Skeletal muscle cell (primary cell): ENCODE results near the gene PRAME.
"Not testable (repeated sequence)": the region's sequence is repeated elsewhere in the genome, so short reads cannot be mapped to it uniquely, and the experiment has no call there.

ENCODE experiments used
- DNase-seq: peaks from one replicate; pipeline ENCODE4 v3.0.0-alpha.2; 2010; ENCODE audit warnings: low read depth
- H3K4me3 ChIP-seq: 2 replicates; pipeline ENCODE4 v1.5.1; 2011; ENCODE audit warnings: low read depth, mild to moderate bottlenecking, control low read depth, low read length, moderate library complexity

PRAME gene

GRCh38 chr22:22583030-22583429 is 24.0 kb upstream of the PRAME start:
- DNase-seq, result no peak
- H3K4me3 ChIP-seq, result no peak overlapping the region

- not testable (repeated sequence) for H3K4me3 ChIP-seq, DNase-seq
Observed at GRCh38 chr22:22581524-22581923, 22.5 kb upstream of the PRAME start.

GRCh38 chr22:22579869-22580604 is 21.0 kb upstream of the PRAME start:
- no peak overlapping the region for H3K4me3 ChIP-seq
- DNase-seq, result no peak

- peak; percentile 36 for DNase-seq
- H3K4me3 ChIP-seq, result no peak overlapping the region
Observed at GRCh38 chr22:22578702-22579424, 19.8 kb upstream of the PRAME start.

- DNase-seq, result no peak
- H3K4me3 ChIP-seq, result no peak overlapping the region
Observed at GRCh38 chr22:22576989-22577427, 17.9 kb upstream of the PRAME start.

GRCh38 chr22:22576244-22576988 is 17.4 kb upstream of the PRAME start:
- H3K4me3 ChIP-seq, result no peak overlapping the region
- DNase-seq, result no peak

GRCh38 chr22:22574361-22574760 is 15.3 kb upstream of the PRAME start:
- H3K4me3 ChIP-seq, result no peak overlapping the region
- no peak for DNase-seq

GRCh38 chr22:22573047-22573889 is 14.2 kb upstream of the PRAME start:
- no peak overlapping the region for H3K4me3 ChIP-seq
- no peak for DNase-seq

GRCh38 chr22:22571862-22572261 is 12.8 kb upstream of the PRAME start:
- DNase-seq, result no peak

GRCh38 chr22:22571429-22571828 is 12.4 kb upstream of the PRAME start:
- no peak for DNase-seq
- H3K4me3 ChIP-seq, result no peak overlapping the region

More at GRCh38 chr22:22571862-22572261, 12.8 kb upstream of the PRAME start:
- no peak overlapping the region for H3K4me3 ChIP-seq

- H3K4me3 ChIP-seq, result no peak overlapping the region
- DNase-seq, result no peak
Observed at GRCh38 chr22:22569218-22569617, 10.2 kb upstream of the PRAME start.

GRCh38 chr22:22565981-22566380 is 6.9 kb upstream of the PRAME start:
- no peak overlapping the region for H3K4me3 ChIP-seq
- DNase-seq, result peak; percentile 42

- no peak for DNase-seq
- H3K4me3 ChIP-seq, result no peak overlapping the region
Observed at GRCh38 chr22:22558071-22558971, 744 bp downstream of the PRAME start.

- DNase-seq, result no peak
- H3K4me3 ChIP-seq, result no peak overlapping the region
Observed at GRCh38 chr22:22556995-22557925, 1.8 kb downstream of the PRAME start.

- no peak overlapping the region for H3K4me3 ChIP-seq
- DNase-seq, result no peak
Observed at GRCh38 chr22:22556578-22556977, 2.5 kb downstream of the PRAME start.

GRCh38 chr22:22555596-22555995 is 3.5 kb downstream of the PRAME start:
- H3K4me3 ChIP-seq, result no peak overlapping the region
- DNase-seq, result no peak

- H3K4me3 ChIP-seq, result no peak overlapping the region
- DNase-seq, result no peak
Observed at GRCh38 chr22:22554587-22555284, 4.3 kb downstream of the PRAME start.
